BJ (cell line): Measurements from ENCODE around the gene MCM5. TPM values are rescaled to one million over a fixed set of nuclear protein-coding genes. Genes with fewer than 3 reads are reported as not detected.
"Not testable (repeated sequence)": the region's sequence is repeated elsewhere in the genome, so short reads cannot be mapped to it uniquely, and the experiment has no call there.

Source experiments
- CTCF ChIA-PET: fragments of 350-600 bp; formaldehyde crosslinking; extraction: SDS; loops from one replicate; lab custom pipeline; 2021; ENCODE audit warnings: antibody characterized with exemption, inconsistent platforms; lab: Yijun Ruan, JAX
- POLR2A ChIA-PET: fragments of 300-600 bp; sonication (Branson Sonifier 250); formaldehyde crosslinking; extraction: SDS; loops from one replicate; lab custom pipeline; 2021; ENCODE audit warnings: antibody characterized with exemption; lab: Charles Lee
- DNase-seq: peaks from one replicate; pipeline ENCODE4 v3.0.0-alpha.2; 2011; ENCODE audit warnings: low read depth
- H3K27me3 ChIP-seq: 2 replicates; pipeline ENCODE4 v1.6.0; 2011; ENCODE audit warnings: low read length; ENCODE audit not compliant: control insufficient read depth, insufficient read depth
- H3K36me3 ChIP-seq: 2 replicates; pipeline ENCODE4 v1.5.1; 2011; ENCODE audit warnings: low read length; ENCODE audit not compliant: control insufficient read depth, insufficient read depth
- H3K4me3 ChIP-seq: 2 replicates; pipeline ENCODE4 v1.5.1; 2011; ENCODE audit warnings: low read depth, mild to moderate bottlenecking, control low read depth, low read length
- polyA plus RNA-seq: library from polyadenylated mRNA; depleted of rRNA; stranded (reverse); fragments of >200 nt; gene quantifications from 2 replicates; pipeline ENCODE4 v1.2.3, GENCODE V29; 2011
- TF ChIP-seq, protein P1 (sequence below): IDR thresholded peaks from 2 replicates; pipeline ENCODE4 v1.5.1; 2011; ENCODE audit warnings: low read depth, mild to moderate bottlenecking, control low read depth, inconsistent platforms, low read length, moderate library complexity; ENCODE audit not compliant: insufficient read depth

The MCM5 gene
- polyA plus RNA-seq, 1 experiment: 34.6 TPM

- TF ChIP-seq, protein P1, sequence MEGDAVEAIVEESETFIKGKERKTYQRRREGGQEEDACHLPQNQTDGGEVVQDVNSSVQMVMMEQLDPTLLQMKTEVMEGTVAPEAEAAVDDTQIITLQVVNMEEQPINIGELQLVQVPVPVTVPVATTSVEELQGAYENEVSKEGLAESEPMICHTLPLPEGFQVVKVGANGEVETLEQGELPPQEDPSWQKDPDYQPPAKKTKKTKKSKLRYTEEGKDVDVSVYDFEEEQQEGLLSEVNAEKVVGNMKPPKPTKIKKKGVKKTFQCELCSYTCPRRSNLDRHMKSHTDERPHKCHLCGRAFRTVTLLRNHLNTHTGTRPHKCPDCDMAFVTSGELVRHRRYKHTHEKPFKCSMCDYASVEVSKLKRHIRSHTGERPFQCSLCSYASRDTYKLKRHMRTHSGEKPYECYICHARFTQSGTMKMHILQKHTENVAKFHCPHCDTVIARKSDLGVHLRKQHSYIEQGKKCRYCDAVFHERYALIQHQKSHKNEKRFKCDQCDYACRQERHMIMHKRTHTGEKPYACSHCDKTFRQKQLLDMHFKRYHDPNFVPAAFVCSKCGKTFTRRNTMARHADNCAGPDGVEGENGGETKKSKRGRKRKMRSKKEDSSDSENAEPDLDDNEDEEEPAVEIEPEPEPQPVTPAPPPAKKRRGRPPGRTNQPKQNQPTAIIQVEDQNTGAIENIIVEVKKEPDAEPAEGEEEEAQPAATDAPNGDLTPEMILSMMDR: no peak
- peaks cover 5% of the 10 kb centered on the region; the same call in 1 of the 2 replicates for H3K27me3 ChIP-seq
- DNase-seq: no peak
- CTCF ChIA-PET: interaction anchor here (3.8 kb wide), 1 partner anchor 126 kb away, joined by 11 read pairs; no protein-coding TSS in a partner anchor
- POLR2A ChIA-PET: no interaction called here
- H3K36me3 ChIP-seq: no peaks in the 10 kb centered on the region
- H3K4me3 ChIP-seq: no peak overlapping the region
Measured at GRCh38 chr22:35456757-35457156, 56.8 kb downstream of the MCM5 start.

- no peak overlapping the region for H3K4me3 ChIP-seq
- DNase-seq: no peak
- TF ChIP-seq, protein P1: no peak
- CTCF ChIA-PET: interaction anchor here (0.7 to 3.8 kb wide), 2 partner anchors 39 to 125 kb away, joined by 3 to 11 read pairs; no protein-coding TSS in a partner anchor
- H3K27me3 ChIP-seq: peaks cover 5% of the 10 kb centered on the region; the same call in 1 of the 2 replicates
- H3K36me3 ChIP-seq: no peaks in the 10 kb centered on the region
- POLR2A ChIA-PET: no interaction called here
Measured at GRCh38 chr22:35457729-35458546, 58.0 kb downstream of the MCM5 start.

DNA sequence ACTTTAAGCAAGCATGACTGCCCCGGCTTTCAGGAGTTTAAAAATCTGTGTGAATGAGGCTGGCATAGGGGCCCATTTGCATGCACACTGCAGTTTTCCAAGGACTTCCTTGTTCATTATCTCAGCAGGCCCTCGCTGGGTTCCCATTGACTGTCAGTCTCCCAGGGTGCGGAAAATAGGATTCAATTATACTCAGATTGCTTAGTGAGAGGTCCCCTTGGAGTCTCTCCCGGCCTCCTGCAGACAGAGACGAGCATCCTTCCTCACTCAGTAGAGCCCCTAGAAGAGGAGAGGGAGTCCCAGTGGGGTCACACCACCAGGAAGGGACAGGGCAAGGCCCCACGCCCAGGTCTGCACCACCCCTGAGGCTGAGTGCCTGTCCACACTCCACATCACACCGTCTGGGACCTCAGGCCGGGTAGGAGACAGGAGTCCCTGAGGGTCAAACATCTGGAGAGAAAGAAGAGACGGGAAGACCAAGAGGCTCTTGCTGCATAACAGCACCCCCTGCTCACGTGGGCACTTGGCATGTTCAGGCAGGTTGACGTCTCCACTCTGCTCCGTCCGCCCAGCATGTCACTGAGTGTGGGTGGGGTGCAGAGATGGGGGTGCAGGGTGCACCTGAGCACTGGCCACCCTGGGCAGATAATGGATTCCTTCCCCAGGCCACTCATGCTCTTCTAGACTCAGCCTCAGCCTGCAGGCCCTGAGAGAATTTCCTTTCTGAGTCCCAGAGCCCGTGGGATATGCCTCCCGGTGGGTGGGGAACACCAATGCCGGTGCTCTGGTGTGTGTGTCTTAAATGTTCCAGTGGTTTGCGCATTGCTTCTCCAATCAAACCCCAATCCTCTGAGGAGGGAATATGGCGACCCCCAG, 58.8 kb downstream of the MCM5 start:
- POLR2A ChIA-PET: no interaction called here
- no peak overlapping the region for H3K4me3 ChIP-seq
- no peak for DNase-seq
- H3K27me3 ChIP-seq: peaks cover 4% of the 10 kb centered on the region; the same call in 1 of the 2 replicates
- no peaks in the 10 kb centered on the region for H3K36me3 ChIP-seq
- TF ChIP-seq, protein P1: no peak
- CTCF ChIA-PET: interaction anchor here (3.8 kb wide), 1 partner anchor 124 kb away, joined by 11 read pairs; no protein-coding TSS in a partner anchor

DNA sequence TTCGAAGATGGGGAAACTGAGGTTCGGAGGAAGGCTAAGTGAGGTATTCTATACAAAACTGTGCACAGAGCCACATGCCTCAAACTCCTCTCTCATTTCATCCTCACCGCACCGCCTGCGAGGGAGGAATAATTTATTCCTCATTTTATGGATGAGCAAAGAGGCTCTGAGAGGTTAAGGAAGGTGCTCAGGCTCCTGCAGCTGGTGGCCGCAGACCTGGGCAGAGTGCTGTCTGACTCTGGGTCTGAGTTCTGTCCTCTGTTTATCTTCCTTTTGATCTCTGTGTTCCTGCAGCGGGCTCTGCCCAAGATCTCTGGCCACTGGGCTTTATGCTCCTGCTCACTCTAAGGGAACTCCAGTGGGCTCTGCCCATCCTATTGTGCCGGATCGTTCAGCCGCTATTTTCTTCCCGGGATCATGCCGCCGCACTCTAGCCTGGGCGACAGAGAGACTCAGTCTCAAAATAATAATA, 59.5 kb downstream of the MCM5 start:
- POLR2A ChIA-PET: no interaction called here
- H3K4me3 ChIP-seq: no peak overlapping the region
- H3K27me3 ChIP-seq: 0 out of 2 replicates have a peak, but pooled peaks cover 2% of the 10 kb centered on the region
- CTCF ChIA-PET: no interaction called here
- DNase-seq: no peak
- TF ChIP-seq, protein P1: no peak
- H3K36me3 ChIP-seq: no peaks in the 10 kb centered on the region

- H3K27me3 ChIP-seq, H3K4me3 ChIP-seq, H3K36me3 ChIP-seq, POLR2A ChIA-PET, DNase-seq, CTCF ChIA-PET: not testable (repeated sequence)
Measured at GRCh38 chr22:35459976-35460375, 60.0 kb downstream of the MCM5 start.
